ENCODE measurements around the gene ZNF736. TPM values are rescaled to one million over a fixed set of nuclear protein-coding genes. Genes with fewer than 3 reads are reported as not detected.

The ZNF736 gene
- total RNA-seq, 1 donor from 2014 or later = not detected

- Mint-ChIP-seq H3K4me3 (ENCODE audit: low read depth) (no peak overlapping the region), H3K27me3 (no peaks in the 10 kb centered on the region), H3K27ac (no peak overlapping the region), H3K4me1 (ENCODE audit: low read depth) (no peaks in the 10 kb centered on the region), H3K36me3 (ENCODE audit: insufficient read depth) (peaks cover 1% of the 10 kb centered on the region), H3K9me3 (ENCODE audit: low read depth) (peaks cover 72% of the 10 kb centered on the region)
- TF ChIP-seq CTCF (IDR thresholded peaks at IDR 0.05; ENCODE audit: unreplicated experiment) = no peak
- no peak for DNase-seq (ENCODE audit: low spot score, unreplicated experiment)
Observed at GRCh38 chr7:64371116-64371515, 57.4 kb downstream of the ZNF736 start.

GRCh38 chr7:64373017-64373416 lies 59.3 kb downstream of the ZNF736 start:
- no peak for TF ChIP-seq CTCF (IDR thresholded peaks at IDR 0.05; ENCODE audit: unreplicated experiment)
- Mint-ChIP-seq H3K27me3 (no peaks in the 10 kb centered on the region), H3K27ac (no peak overlapping the region), H3K4me3 (ENCODE audit: low read depth) (no peak overlapping the region), H3K9me3 (ENCODE audit: low read depth) (peaks cover 70% of the 10 kb centered on the region), H3K4me1 (ENCODE audit: low read depth) (no peaks in the 10 kb centered on the region), H3K36me3 (ENCODE audit: insufficient read depth) (peaks cover 1% of the 10 kb centered on the region)
- DNase-seq (ENCODE audit: low spot score, unreplicated experiment) = no peak

- Mint-ChIP-seq H3K4me3 (ENCODE audit: low read depth) (no peak overlapping the region), H3K27ac (no peak overlapping the region), H3K4me1 (ENCODE audit: low read depth) (no peaks in the 10 kb centered on the region), H3K36me3 (ENCODE audit: insufficient read depth) (no peaks in the 10 kb centered on the region), H3K9me3 (ENCODE audit: low read depth) (peaks cover 51% of the 10 kb centered on the region), H3K27me3 (no peaks in the 10 kb centered on the region)
- no peak for DNase-seq (ENCODE audit: low spot score, unreplicated experiment)
- no peak for TF ChIP-seq CTCF (IDR thresholded peaks at IDR 0.05; ENCODE audit: unreplicated experiment)
Observed at GRCh38 chr7:64400401-64400800, 86.6 kb downstream of the ZNF736 start.

Other genes starting within 250 kb of the ZNF736 start
- gene ZNF735, start 106.8 kb upstream of the ZNF736 start, total RNA-seq = not detected in 2 replicates
- gene ZNF679, start 85.5 kb upstream of the ZNF736 start, total RNA-seq = not detected in 2 replicates
- 13.2 and 13.3 TPM in 2 replicates for gene ZNF680, start 249.1 kb downstream of the ZNF736 start, total RNA-seq

Measured in progenitor cell of endocrine pancreas (in vitro differentiated cells).